HepG2 (cell line): ENCODE data around the gene SDK1. TPM values are rescaled to one million over a fixed set of nuclear protein-coding genes. Genes with fewer than 3 reads are reported as not detected.

ENCODE experiments used
- ATAC-seq: fragments of 200-7000 bp; cut with Tn5 transposase; 3 replicates; pipeline ENCODE4 v1.9.1; 2020; ENCODE audit warnings: mild to moderate bottlenecking, moderate library complexity
- BruUV-seq: library from RNA; stranded (reverse); fragments of 400-500 nt; replicated peaks from 2 replicates; lab custom pipeline; 2021; lab: Mats Ljungman, UMichigan
- CTCF ChIA-PET: fragments of 300-600 bp; formaldehyde crosslinking; extraction: SDS; loops from one replicate; lab custom pipeline; 2021; ENCODE audit warnings: low total read pairs, inconsistent platforms, low intra/inter-chr PET ratio; lab: Yijun Ruan, JAX
- POLR2A ChIA-PET: fragments of 350-600 bp; sonication (Branson Sonifier 250); formaldehyde crosslinking; loops from one replicate; lab custom pipeline; 2020; ENCODE audit warnings: antibody characterized with exemption, inconsistent platforms; lab: Yijun Ruan, JAX
- DNase-seq: peaks from one replicate; pipeline ENCODE4 v3.0.0-alpha.2; 2015; ENCODE audit warnings: low spot score
- FAIRE-seq: peaks from 3 replicates; lab custom pipeline; 2011; peaks lifted over from hg19 to GRCh38; lab: Jason Lieb, UNC
- H2AFZ ChIP-seq: one replicate; pipeline ENCODE4 v1.6.1; 2011; ENCODE audit warnings: low read length, inconsistent platforms
- H3K27ac ChIP-seq: fragments of 300-600 bp; 3 replicates; pipeline ENCODE4 v1.8.0; 2011; ENCODE audit warnings: mixed run types, mild to moderate bottlenecking, mixed read lengths, low read length, inconsistent platforms; ENCODE audit not compliant: insufficient read depth; ENCODE audit errors: extremely low read length
- H3K27me3 ChIP-seq, 2 experiments: fragments of 200-600 bp in 1 of 2; 2 replicates in 1 of 2; 3 replicates in 1 of 2; pipeline versions ENCODE4 v1.6.0 to v1.8.0; 2011; ENCODE audit warnings: low read length in 2 of 2, mild to moderate bottlenecking in 2 of 2, moderate library complexity in 2 of 2, inconsistent platforms in 1 of 2; ENCODE audit not compliant: insufficient read depth in 2 of 2, control insufficient read depth in 1 of 2
- H3K36me3 ChIP-seq, 2 experiments: fragments of 200-600 bp in 1 of 2; replicated peaks in 1 of 2; 2 replicates in 1 of 2; 3 replicates in 1 of 2; pipeline versions ENCODE4 v1.5.1 to v1.8.0; 2011; ENCODE audit warnings: low read length in 2 of 2, inconsistent platforms in 1 of 2; ENCODE audit not compliant: insufficient read depth in 2 of 2, control insufficient read depth in 1 of 2
- H3K4me1 ChIP-seq: 2 replicates; pipeline ENCODE4 v1.5.1; 2012; ENCODE audit warnings: low read length, inconsistent platforms; ENCODE audit not compliant: insufficient read depth
- H3K4me2 ChIP-seq: 2 replicates; pipeline ENCODE4 v1.6.0; 2011; ENCODE audit warnings: low read depth, low read length, inconsistent platforms
- H3K4me3 ChIP-seq, 3 experiments: fragments of 200-600 bp in 1 of 3; sonication (generic), shearing (Covaris generic) in 1 of 3; replicated peaks in 1 of 3; 2 replicates each; pipeline ENCODE4 v1.5.1; 2011 to 2016; ENCODE audit warnings: low read length in 3 of 3, inconsistent platforms in 2 of 3, low read depth in 2 of 3, mild to moderate bottlenecking in 2 of 3, control low read depth in 1 of 3, mixed read lengths in 1 of 3; ENCODE audit not compliant: insufficient read depth in 1 of 3
- H3K79me2 ChIP-seq: one replicate; pipeline ENCODE4 v1.6.1; 2011; ENCODE audit warnings: low read length, inconsistent platforms; ENCODE audit not compliant: insufficient read depth
- H3K9ac ChIP-seq: 2 replicates; pipeline ENCODE4 v1.6.0; 2011; ENCODE audit warnings: mild to moderate bottlenecking, low read depth, low read length, inconsistent platforms; ENCODE audit not compliant: insufficient read depth
- H3K9me3 ChIP-seq: 2 replicates; pipeline ENCODE4 v1.5.1; 2012; ENCODE audit warnings: mild to moderate bottlenecking, low read length
- H4K20me1 ChIP-seq: 2 replicates; pipeline ENCODE4 v1.6.0; 2011; ENCODE audit warnings: inconsistent platforms, mild to moderate bottlenecking, low read length, moderate library complexity; ENCODE audit not compliant: insufficient read depth
- ADNP ChIP-seq: sonication (generic); formaldehyde crosslinking; IDR thresholded peaks from 2 replicates; pipeline ENCODE4 v1.4.0; 2020; ENCODE audit warnings: missing genetic modification reagents
- FOSL2 ChIP-seq: sonication (generic); formaldehyde crosslinking; IDR thresholded peaks from 2 replicates; pipeline ENCODE4 v1.4.0; 2020; ENCODE audit warnings: missing genetic modification reagents
- HDAC6 ChIP-seq: fragments of 200-600 bp; sonication (generic); IDR thresholded peaks from 2 replicates; pipeline ENCODE4 v1.7.0; 2017; ENCODE audit warnings: mild to moderate bottlenecking, antibody characterized with exemption, low read length, low read depth
- KLF16 ChIP-seq, 2 experiments: sonication (generic) in 1 of 2; formaldehyde crosslinking in 1 of 2; IDR thresholded peaks; 2 replicates each; pipeline versions ENCODE4 v1.6.1 to v1.8.0; 2016 to 2023; ENCODE audit warnings: missing genetic modification reagents in 2 of 2, missing compliant biosample characterization in 1 of 2
- NAIF1 ChIP-seq: sonication (generic); formaldehyde crosslinking; IDR thresholded peaks from 2 replicates; pipeline ENCODE4 v1.5.0; 2020; ENCODE audit warnings: mild to moderate bottlenecking, missing genetic modification reagents, borderline replicate concordance
- ZNF275 ChIP-seq: sonication (generic); formaldehyde crosslinking; IDR thresholded peaks from 2 replicates; pipeline ENCODE4 v1.8.0; 2022; ENCODE audit warnings: missing genetic modification reagents, mild to moderate bottlenecking, inconsistent platforms, borderline replicate concordance
- WGBS: methylation state at CpG from one replicate; pipeline ENCODE4 v1.1.6; 2017; ENCODE audit warnings: low lambda C conversion rate; 5-methylcytosine and 5-hydroxymethylcytosine counted together
- in situ Hi-C: cut with HindIII; loops from 2 replicates; pipeline ENCODE4 v1.10.0; 2017; ENCODE audit warnings: low pct_unique_long_range_greater_than_20kb; ENCODE audit not compliant: extremely low pct_ligation_motif_present
- intact Hi-C: fragments of 100-400 bp; cut with micrococcal nuclease; formaldehyde crosslinking; loops from one replicate; pipeline ENCODE4 v1.10.0; 2022; ENCODE audit not compliant: unreplicated experiment
- polyA plus RNA-seq, 8 experiments: library from polyadenylated mRNA; depleted of rRNA in 3 of 8; stranded (reverse) in 7 of 8; unstranded in 1 of 8; fragments of >200 nt; fragmentation: Illumina TruSeq in 4 of 8; extraction: Trizol in 4 of 8; gene quantifications; 2 replicates each; pipeline versions ENCODE4 v1.2.1 to v1.2.3, GENCODE V29; 2011 to 2016; ENCODE audit warnings: low read depth in 4 of 8, missing spikeins in 1 of 8, mixed read lengths in 1 of 8; ENCODE audit not compliant: insufficient read depth in 1 of 8
- total RNA-seq, 5 experiments: library from RNA; depleted of rRNA; stranded (reverse); fragments of >200 nt; fragmentation: Illumina TruSeq; extraction: Trizol; gene quantifications; 2 replicates each; pipeline ENCODE4 v1.2.3, GENCODE V29; 2016; ENCODE audit warnings: low read depth in 1 of 5

Gene SDK1
- total and polyA plus RNA-seq, 2 of the 13 experiments (the other 11 are each of a cell fraction or from before 2014, with no cell fraction given), result 0.35 to 2.4 TPM

GRCh38 chr7:3955026-3955425 is 654.0 kb downstream of the SDK1 start:
- no peaks in the 10 kb centered on the region for H3K27me3 ChIP-seq
- in situ Hi-C loops, result no loop called here
- no peak for ATAC-seq
- TF ChIP-seq NAIF1 (CRISPR knock-in tag), result no peak
- TF ChIP-seq ZNF275 (CRISPR knock-in tag), result no peak
- no peak for TF ChIP-seq HDAC6
- no peak for TF ChIP-seq KLF16 (CRISPR knock-in tag; IDR thresholded peaks at IDR 0.05)
- TF ChIP-seq, all 625 proteins: peak for 0
- no peak for FAIRE-seq
- POLR2A ChIA-PET, result no interaction called here
- peaks cover 0 to 3% of the 10 kb centered on the region in 2 experiments; a peak in 2 of 5 replicates for H3K36me3 ChIP-seq
- peaks cover 37% of the 10 kb centered on the region for H3K4me1 ChIP-seq
- no peak overlapping the region for H3K27ac ChIP-seq
- intact Hi-C loops, result no loop called here
- no peak overlapping the region for H3K4me2 ChIP-seq
- H3K9me3 ChIP-seq, result no peaks in the 10 kb centered on the region
- no TSS peak for BruUV-seq
- no peak overlapping the region for H2AFZ ChIP-seq
- CTCF ChIA-PET, result no interaction called here
- no peak overlapping the region for H3K9ac ChIP-seq
- H4K20me1 ChIP-seq, result no peaks in the 10 kb centered on the region
- DNase-seq, result no peak
- WGBS, result 95% methylated on average over 9 of the region's 11 CpGs
- H3K79me2 ChIP-seq, result no peaks in the 10 kb centered on the region
- H3K4me3 ChIP-seq, result no peak overlapping the region

- Histone ChIP-seq H3K27ac (no peak overlapping the region), H2AFZ (no peak overlapping the region), H3K4me2 (no peak overlapping the region), H3K9me3 (no peaks in the 10 kb centered on the region), H3K79me2 (no peaks in the 10 kb centered on the region), H3K27me3 (no peaks in the 10 kb centered on the region), H3K36me3 (peaks cover 0 to 3% of the 10 kb centered on the region in 2 experiments; a peak in 2 of 5 replicates), H4K20me1 (no peaks in the 10 kb centered on the region), H3K4me1 (peaks cover 37% of the 10 kb centered on the region), H3K4me3 (no peak overlapping the region), H3K9ac (no peak overlapping the region)
- BruUV-seq, result no TSS peak
- in situ Hi-C loops (no loop called here), intact Hi-C loops (no loop called here)
- POLR2A ChIA-PET, result no interaction called here
- DNase-seq (no peak), ATAC-seq (no peak), FAIRE-seq (no peak)
- CTCF ChIA-PET, result no interaction called here
- peak; percentile 16; the same call in 1 of the 2 replicates for TF ChIP-seq FOSL2 (CRISPR knock-in tag)
- TF ChIP-seq ADNP (CRISPR knock-in tag), result no peak
- WGBS, result 91% methylated on average over 11 of the region's 14 CpGs
Observed at GRCh38 chr7:3955751-3956696, 655.0 kb downstream of the SDK1 start.
